T-helper 2 cell (primary cell): ENCODE measurements around the gene TMED1.

Experiments
- DNase-seq, 5 experiments: peaks; one replicate each; pipeline versions ENCODE4 v3.0.0 to v3.0.0-alpha.2; 2012 to 2022

Gene TMED1

DNA sequence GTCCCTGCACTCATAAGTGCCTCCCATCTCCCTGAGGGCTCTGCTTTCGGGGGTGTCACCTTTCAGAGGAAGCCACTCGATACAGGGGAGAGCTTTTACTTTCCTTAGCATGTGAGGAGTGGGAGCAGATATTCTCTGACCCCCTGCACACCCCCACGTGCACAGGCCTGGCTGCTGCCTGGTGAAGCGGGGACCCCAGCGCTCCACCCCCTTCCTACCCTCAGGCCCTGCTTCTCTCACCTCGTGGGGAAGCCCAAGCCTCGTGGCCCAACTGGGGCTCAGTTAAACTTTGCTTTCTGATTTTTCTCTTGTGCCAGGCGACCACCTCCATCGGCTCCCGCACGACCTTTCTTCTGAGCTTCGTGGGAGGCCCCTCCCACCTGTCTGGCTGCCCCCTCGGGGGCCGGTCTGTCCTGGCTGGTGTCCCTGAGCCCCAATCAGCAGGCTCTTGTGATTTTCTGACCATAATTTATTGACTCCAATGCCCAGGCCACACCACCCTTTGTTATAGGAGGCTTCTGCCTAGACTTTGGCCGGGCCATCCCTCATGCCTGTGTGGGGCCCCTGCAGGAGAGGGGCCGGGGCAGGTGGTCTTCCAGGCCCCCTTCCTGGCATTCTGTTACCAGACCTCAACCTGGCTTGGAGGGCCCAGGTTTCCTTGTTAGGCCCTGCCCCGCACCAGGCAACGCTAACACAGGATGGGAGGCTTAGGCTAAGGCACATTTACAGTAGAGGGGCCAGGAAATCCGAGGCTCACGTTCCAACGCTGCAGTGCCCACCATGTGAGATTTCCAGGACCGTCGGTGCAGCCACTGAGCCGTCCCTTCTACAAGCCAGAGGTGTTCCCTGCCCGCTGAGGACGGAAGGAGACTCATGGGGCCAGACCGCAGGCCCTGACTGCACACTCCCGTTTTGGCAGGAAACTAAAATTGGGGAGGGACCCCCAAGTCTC lies 3.7 kb downstream of the TMED1 start:
- DNase-seq, result no peak

DNA sequence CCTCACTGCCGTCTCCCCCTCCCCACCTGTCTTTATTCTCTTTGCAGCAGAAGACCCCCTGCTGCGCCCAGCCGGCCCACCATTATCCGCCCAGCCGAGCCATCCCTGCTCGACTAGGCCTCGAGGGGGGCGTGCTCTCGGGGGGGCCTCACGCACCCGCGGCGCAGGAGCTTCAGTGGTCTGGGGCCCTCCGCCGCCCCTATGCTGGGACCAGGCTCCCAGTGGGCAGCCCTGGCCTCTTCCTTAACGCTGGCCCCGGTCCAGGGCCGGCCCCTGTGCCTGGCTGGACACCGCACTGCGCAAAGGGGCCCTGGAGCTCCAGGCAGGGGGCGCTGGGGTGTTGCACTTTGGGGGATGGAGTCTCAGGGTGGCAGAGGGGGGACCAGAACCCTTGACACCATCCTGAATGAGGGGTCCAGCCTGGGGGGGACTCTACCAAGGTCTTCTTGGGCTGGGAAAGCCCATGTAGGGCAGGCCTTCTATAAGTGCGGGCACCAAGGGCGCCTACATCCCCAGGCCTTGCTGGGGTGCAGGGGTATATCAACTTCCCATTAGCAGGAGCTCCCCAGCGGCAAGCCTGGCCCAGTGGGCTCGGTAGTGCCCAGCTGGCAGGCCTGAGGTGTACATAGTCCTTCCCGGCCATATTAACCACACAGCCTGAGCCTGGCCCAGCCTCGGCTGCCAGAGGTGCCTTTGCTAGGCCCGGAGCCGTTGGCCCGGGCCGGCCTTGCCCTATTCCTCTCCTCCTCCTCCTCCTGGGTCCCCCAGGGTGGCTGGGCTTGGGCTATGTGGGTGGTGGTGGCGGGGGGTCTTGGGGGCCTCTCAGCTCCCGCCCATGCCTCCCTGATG lies 4.9 kb downstream of the TMED1 start:
- no peak for DNase-seq

GRCh38 chr19:10830370-10830769 lies 5.6 kb downstream of the TMED1 start:
- DNase-seq, result no peak

DNA sequence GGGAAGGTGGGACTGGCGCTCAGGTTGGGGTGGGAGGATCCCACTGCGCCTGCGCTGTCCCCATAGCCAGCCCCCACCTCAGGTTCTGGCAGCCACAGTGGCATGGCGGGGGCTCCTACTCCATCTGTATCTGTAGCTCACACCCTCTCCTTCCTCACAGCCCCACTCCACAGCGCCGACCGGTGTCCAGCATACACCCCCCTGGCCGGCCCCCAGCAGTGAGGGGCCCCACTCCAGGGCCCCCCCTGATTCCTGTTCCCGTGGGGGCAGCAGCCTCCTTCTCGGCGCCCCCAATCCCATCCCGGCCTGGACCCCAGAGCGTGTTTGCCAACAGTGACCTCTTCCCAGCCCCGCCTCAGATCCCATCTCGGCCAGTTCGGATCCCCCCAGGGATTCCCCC lies 6.0 kb downstream of the TMED1 start:
- no peak for DNase-seq

DNA sequence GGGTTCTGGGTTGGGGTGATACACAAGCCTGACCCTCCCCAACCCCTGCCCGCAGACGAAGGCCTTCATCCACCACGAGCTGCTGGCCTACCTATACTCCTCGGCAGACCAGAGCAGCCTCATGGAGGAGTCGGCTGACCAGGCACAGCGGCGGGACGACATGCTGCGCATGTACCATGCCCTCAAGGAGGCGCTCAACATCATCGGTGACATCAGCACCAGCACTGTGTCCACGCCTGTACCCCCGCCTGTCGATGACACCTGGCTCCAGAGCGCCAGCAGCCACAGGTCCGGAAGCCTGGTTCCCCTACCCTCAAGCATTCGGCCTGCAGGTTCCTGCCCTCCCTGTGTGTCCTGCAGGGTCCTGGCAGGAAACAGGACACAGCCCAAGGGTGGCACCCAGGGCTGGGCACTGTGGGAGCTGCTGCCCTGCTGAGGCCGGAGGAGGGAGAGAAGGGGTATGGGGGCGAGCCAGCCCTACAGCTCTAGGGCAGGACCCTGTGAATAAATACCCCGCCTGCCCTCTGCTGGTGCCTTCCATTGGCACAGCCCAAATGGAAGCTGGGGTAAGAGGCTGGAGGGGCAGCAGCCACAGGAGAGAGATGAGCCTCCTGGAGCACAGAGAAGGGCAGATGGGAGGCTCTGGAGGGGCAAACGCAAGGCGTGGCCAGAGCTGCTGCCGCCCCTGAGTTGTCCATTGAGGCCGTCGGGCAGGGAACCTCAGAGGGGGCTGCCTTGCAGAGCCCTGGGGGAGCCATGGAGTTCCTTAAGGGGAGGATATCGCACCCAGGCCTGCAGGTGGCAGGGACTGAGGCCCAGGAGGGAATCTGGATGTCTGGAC lies 6.8 kb downstream of the TMED1 start:
- no peak for DNase-seq

DNA sequence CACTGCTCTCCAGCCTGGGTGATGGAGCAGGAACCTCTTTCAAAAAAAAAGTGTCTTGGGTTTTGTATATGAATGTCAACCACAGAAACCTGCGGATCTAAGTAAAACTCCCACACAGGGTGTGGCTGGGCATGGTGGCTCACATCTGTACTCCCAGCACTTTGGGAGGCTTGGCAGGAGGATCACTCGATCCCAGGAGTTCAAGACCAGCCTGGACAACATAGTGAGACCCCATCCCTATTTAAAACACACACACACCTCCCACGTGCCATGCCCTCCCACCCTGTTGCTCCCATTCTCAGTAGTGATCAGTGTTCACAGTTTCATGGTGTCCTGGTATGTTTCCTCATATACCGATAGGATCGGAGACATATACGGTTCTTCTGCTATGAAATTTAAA lies 9.2 kb downstream of the TMED1 start:
- no peak for DNase-seq

GRCh38 chr19:10826231-10826630 lies 9.8 kb downstream of the TMED1 start:
- no peak for DNase-seq

DNA sequence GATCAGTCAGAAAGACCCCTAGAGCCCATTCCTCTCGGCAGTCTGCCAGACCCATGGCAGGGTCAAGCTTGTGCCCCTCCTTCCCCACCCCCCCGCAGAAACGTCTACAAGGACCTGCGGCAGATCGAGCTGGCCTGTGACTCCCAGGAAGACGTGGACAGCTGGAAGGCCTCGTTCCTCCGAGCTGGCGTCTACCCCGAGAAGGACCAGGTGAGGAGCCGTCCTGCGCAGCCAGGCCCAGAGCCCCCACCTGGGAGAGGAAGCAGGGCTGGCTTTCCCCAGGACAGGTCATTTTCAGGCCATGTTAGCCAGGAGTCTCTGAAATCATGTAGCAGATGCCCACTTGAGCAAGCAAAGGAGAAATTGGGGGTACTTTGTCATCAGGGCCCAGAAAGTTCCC lies 12.3 kb downstream of the TMED1 start:
- no peak for DNase-seq

GRCh38 chr19:10820173-10820572 lies 15.8 kb downstream of the TMED1 start:
- no peak for DNase-seq

GRCh38 chr19:10819124-10820060 lies 16.6 kb downstream of the TMED1 start:
- no peak for DNase-seq

GRCh38 chr19:10818301-10819123 lies 17.5 kb downstream of the TMED1 start:
- no peak for DNase-seq

DNA sequence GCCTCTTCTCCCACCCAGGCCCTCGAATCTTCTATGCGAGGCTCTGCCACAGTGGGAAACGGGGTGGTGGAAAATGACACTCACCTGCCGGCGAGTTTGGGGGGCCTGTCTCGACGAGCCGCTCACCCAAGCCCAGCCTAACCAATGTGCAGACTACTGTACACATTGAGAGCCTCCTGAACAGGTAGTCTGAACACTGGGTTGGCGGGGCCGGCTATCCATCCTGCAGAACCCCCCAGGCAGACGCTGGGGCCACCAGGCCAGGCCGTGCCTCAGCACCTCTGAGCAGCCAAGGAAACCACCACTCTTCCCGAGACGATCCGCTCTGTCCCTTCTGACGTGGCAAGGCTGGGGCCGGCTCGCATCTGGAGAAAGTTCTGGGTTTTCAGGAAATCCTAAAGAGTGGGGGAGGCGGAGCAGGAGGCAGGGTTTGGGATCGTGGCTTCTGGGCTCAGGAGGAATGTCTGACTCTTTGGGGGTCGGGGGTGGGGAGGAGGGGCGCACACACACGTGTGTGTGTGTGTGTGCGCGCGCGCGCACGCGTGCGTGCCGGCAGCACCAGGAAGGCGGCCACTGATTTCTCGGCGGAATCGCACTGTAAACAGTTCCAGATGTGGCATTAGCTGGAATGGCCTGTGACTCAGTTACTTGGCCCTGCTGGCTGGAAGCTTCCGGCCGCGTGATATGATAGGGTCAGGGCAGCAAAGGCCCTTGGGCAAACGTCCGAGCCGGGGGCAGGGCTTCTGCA lies 18.5 kb downstream of the TMED1 start:
- DNase-seq, result no peak

- DNase-seq, result no peak
These were observed 19.3 kb downstream of the TMED1 start for GRCh38 chr19:10816691-10817090.

DNA sequence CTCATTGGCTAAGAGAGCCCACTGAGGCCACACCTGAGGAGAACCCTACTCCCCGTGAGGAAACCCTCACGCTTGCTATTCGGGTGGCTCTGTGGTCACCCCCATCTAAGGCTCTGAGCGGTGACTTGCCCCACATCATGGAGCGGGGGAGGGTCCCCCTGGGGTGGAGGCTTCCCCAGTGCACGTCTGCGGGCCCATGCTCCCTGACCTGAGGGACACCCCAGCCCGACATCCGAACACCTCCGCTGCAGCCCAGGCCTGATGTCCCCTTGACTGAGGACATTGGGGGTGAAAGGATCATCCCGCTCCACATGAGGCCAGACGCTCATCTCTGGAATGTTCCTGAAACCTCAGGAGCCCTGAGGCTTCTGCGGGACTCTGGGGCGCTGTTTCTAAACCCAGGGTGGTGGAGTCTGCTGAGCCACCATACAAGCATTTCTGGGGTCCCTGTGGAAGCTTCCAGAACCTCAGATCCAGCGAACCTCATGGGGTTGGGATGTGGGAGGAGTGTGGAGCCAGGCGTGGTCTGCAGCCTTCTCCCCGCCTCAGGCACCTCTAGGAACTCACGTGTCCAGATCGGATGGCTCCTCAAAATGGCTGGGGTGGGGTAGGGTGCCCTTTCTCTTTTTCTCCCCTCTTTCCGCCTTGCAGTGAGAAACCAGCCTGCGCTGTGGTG lies 19.9 kb downstream of the TMED1 start:
- DNase-seq, result no peak

GRCh38 chr19:10815007-10815536 lies 20.9 kb downstream of the TMED1 start:
- DNase-seq, result no peak

DNA sequence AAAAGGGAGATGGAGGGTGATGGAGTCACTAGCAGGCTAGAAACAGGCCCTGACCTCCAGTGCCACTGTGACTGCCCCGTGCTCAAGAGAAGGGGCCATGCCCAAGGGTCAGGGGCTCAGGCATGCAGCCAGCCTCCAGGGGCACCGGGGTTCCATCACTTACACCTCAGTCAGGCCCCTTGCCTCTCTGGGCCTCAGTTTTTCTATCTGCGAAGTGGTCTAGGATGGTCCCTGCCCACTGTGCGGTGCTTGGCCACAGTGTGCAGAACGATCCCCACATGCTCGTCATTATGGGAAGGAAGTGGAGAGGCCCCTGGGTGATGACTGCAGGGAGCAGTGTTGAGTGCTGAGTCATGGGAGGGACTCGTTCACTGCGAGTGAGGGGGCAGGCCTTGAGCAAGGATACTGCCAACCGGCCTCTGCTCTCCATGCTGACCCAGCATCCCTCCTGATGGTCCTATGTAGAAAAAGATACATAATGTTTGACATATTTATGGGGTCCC lies 23.1 kb downstream of the TMED1 start:
- DNase-seq, result peak in 1 of 5 experiments; percentile 54

- no peak for DNase-seq
These were observed 23.8 kb downstream of the TMED1 start for GRCh38 chr19:10812196-10812595.

DNA sequence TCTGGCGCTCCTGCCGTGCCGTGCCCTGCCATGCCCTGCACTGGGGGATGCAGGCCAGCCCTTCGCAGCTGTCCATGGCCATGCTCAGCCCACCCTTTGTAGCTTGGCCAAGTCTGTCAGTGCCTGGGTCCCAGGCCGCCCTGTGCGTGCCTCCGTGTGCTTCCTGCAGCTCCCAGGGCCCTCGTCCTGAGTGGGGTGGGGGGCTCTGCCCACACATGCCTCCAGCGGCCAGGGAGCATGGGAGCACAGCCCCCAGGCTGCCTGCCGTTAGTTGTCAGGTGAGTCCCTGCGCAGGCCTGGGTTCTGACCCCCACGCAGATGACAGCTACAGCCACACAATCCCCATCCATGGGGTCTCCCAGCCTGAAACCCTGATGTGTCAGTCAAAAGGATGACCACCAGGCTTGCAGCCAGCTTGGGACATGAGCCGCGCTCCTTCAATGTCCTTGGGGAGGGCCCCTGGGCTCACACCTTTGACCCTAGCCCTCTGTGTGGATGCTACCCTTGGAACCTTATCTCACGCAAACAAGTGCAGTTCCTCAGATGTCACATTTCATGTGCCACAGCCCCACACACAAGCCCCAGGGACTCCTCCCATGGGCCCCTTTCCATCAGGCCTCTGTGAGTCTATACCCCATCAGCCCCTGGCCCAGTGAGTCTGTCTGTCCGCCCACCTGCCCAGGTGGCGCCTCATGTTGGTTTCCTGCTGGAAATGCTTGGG lies 24.5 kb downstream of the TMED1 start:
- no peak for DNase-seq
